ENCODE results near the gene RIT1. TPM values are rescaled to one million over a fixed set of nuclear protein-coding genes. Genes with fewer than 3 reads are reported as not detected.

RIT1 gene, protein sequence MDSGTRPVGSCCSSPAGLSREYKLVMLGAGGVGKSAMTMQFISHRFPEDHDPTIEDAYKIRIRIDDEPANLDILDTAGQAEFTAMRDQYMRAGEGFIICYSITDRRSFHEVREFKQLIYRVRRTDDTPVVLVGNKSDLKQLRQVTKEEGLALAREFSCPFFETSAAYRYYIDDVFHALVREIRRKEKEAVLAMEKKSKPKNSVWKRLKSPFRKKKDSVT
- total RNA-seq (2014; rRNA removed; shearing (Covaris generic)), result 22.6 and 43.9 TPM in 2 replicates

DNA sequence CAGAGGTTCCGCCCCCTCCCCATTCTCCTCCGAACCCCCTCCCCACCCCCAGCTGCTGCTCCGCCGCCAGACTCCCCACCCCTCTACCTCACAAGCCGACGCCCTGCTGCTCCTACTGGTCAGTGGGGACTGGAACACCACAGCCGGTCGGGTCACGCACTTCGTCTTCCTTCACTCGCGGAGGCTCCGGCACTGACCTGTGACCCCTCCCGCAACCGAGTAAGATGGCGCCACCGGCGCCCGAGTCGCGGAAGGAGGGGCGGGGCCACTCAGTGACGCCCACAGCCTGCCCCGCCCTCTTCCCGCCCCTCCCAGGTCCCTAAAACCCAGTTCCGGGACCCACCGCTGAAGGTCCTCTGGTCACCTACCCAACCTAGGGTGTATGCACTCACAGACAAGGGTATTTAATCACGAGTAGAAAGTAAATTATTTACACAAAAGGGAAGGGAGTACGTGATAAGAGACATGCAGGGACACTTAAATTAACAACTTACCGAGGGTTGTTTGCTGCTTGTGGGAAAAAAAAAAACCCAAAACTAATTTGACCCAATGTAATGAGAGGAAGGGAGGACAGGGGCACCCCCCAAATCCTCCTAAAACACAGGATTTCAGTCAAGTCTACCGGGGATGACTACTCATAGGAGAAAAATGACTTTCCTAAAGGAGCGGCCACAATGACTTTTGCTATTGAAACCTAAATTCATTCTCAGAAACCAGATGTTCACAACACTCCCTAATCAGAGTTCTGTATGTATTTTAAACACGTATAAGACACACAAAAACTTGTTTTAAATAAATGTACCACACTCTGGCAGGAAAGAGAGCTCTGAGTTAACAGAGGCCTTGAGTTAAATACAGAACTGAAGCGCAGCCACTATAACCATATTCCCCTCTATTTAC is at the start of gene RIT1:
RIT1 (minus strand) TSS at position 194 of the 900 bp plus-strand sequence. CDS start 588 bp downstream, outside the sequence.
- in situ Hi-C loops (cut with HindIII; ENCODE audit: low sequenced_read_pairs), result no loop called here
- peak; percentile 79 for DNase-seq (ENCODE audit: low spot score)

GRCh38 chr1:155960081-155960745 is 49.1 kb upstream of the RIT1 start:
- in situ Hi-C loops (cut with HindIII; ENCODE audit: low sequenced_read_pairs), result no loop called here
- no peak for DNase-seq (ENCODE audit: low spot score)

DNA sequence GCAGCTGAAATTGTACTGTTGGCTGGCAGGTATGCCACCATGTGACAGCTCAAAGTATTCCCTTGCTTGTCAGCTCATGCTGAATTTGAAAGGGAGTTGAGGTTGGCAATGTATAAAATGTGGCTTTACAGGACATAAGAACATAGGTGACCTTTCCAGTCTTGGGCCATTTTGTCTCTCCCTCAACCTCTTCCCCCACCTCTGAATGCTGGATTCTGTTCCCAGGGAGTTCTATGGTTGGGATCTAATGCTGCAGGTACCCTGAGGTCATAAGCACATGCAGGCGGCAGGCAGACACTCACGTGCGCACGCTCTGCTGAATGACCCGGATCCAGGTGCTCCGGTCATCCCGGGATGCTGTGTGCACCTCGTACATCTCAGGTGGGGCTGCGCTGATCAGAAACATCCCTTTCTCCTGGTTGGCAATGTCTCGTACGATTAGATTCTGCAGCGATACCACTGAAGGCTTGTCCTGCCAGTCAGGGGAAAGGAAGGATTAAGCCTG is 46.3 kb upstream of the RIT1 start:
- in situ Hi-C loops (cut with HindIII; ENCODE audit: low sequenced_read_pairs), result no loop called here
- no peak for DNase-seq (ENCODE audit: low spot score)

- in situ Hi-C loops (cut with HindIII; ENCODE audit: low sequenced_read_pairs), result no loop called here
- no peak for DNase-seq (ENCODE audit: low spot score)
Observed at GRCh38 chr1:155954645-155955044, 43.5 kb upstream of the RIT1 start.

DNA sequence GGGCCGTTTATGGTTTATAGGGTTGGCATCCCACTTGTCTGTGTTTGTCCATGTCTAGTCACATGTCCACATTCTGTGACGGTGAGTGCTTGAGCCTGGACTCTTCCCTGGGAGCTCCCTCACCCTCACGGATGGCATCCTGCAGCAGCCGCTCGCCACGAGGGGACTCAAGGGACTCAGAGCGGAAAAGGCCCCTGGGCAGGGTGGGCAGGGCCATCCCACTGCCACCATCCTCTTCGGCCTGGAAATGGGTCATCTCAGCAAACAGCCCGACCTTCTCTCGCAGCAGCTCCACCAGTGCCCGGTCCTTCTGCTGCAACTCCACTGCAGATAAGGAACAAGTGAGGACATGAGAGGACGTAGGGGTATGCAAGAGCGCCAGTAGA is 41.3 kb upstream of the RIT1 start:
- DNase-seq (ENCODE audit: low spot score), result no peak
- in situ Hi-C loops (cut with HindIII; ENCODE audit: low sequenced_read_pairs), result no loop called here

DNA sequence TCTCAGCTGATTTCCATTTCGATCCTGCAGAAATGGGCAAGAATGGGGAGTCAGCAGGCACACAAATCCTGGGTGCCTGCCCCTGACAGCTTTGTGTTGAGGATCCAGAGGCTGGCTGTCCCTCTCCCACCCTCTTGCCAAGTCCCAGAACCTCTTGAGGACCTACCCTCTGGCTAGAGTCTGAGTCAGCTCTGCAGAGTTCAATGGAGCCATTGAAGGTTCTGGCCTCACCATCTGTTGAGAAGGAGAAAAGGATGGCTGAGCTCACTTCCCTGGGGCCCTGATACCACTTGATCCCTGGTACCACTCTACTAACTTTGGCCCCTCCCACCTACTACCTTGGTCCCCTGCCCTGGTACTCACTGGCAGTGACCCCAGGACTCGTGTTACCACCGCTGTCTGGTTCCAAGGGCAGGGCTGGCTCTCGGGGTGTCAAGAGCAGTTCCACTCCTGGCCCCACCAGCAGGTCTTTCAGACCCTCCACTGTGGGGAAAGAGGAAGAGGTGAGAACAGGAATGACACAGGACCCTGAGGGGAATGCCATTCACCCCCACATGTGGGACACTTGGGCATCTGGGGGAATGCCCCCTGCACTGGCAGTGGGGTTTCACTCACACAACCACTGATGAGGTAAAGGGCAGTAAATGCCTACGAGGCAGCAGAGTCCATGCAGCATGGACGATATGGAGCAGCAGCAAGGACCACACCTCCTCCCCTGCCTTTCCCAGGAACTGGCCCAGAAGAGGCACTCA is 40.8 kb upstream of the RIT1 start:
- in situ Hi-C loops (cut with HindIII; ENCODE audit: low sequenced_read_pairs), result no loop called here

DNA sequence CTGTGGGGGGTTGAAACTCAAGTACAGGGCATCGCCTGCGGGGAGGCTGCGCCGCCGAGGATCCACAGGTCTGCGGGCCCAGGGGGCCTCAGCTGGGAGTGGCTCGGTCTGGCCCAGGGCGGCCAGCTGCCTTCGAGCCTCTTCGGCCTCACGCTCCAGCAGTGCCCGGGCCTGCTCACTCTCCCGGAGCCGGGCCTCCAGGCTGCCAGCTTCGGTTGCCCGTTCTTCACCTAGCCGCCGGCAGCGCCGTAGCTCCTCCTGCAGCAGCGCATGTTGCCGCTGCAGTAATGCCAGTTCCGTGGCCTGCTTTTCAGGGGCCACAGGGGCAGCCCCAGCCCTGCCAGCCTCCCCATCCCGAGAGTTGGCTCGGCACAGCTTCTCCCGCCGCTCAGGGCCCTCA is 39.7 kb upstream of the RIT1 start:
- no peak for DNase-seq (ENCODE audit: low spot score)
- in situ Hi-C loops (cut with HindIII; ENCODE audit: low sequenced_read_pairs), result no loop called here

More for the DNA sequence above, 40.8 kb upstream of the RIT1 start:
- no peak for DNase-seq (ENCODE audit: low spot score)

- in situ Hi-C loops (cut with HindIII; ENCODE audit: low sequenced_read_pairs), result loop anchor here (10.0 kb wide), 1 partner anchor 187 kb away; no protein-coding TSS in a partner anchor
- no peak for DNase-seq (ENCODE audit: low spot score)
Observed at GRCh38 chr1:155947741-155948140, 36.6 kb upstream of the RIT1 start.

DNA sequence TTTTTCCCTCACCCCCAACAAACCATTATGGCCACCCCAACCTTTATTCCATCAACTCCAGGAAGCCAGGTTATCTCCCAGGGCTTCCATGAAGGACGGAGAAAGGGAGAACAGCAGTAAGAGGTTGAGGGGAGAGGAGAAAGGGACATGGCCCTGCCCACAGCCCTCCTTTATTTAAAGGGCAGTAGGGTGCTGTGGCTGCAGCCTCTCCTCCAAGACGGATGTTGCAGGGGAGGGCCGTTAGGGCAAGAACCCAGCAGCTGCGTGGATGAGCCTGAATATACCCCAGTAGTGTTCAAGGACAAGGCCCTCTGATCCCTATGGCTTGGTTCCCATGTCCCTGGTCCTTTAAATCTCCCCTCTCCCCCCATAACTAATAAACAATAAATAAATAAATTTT is 36.1 kb upstream of the RIT1 start:
- DNase-seq (ENCODE audit: low spot score), result no peak
- in situ Hi-C loops (cut with HindIII; ENCODE audit: low sequenced_read_pairs), result loop anchor here (10.0 kb wide), 1 partner anchor 188 kb away; no protein-coding TSS in a partner anchor

DNA sequence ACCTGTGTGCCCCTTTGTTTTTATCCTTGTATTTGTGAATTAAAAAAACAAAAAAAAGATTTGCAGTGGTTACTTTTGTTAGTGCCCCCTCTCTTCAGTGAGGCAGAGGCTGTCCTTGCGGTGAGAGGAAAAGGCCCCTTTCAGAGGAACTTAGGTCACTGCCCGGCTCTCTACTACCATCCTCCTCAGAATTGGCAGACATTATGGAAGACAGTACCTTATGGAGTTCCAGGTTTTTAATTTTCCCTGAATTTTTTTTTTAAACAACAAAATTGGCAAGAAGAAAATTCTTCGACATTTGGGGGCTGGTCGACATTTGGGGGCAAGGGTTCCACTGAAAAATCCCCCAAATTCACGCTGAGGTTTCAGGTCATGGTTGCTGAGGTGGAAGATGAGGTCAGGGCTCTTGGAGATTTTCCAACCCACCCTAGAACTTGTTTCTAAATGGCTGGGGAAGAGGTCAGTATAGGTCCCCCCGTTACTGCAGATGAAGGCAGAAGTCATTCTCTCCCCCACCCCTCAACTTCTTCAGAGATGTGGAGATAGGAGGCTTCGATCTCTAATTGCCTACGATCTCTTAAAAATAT is 35.6 kb upstream of the RIT1 start:
- no peak for DNase-seq (ENCODE audit: low spot score)
- in situ Hi-C loops (cut with HindIII; ENCODE audit: low sequenced_read_pairs), result loop anchor here (10.0 kb wide), 1 partner anchor 188 kb away; no protein-coding TSS in a partner anchor

DNA sequence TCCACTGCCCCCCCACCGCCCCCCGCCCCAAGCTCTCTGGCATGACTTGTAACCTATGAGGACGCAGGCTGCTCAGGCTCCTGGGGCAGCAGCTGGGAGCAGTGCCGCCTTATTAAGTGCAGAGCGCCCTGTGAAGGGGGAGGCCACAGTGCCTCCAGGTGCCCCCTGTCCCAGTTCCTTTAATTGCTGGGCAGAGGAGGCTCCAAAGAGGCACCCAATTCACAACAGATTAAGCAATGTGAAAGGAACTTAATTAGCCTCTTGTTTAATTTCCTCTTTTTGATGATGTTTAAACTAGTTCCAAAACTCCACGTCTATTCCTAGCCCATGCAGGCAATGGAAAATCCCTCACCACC is 33.3 kb upstream of the RIT1 start:
- in situ Hi-C loops (cut with HindIII; ENCODE audit: low sequenced_read_pairs), result loop anchor here (10.0 kb wide), 1 partner anchor 190 kb away; no protein-coding TSS in a partner anchor
- DNase-seq (ENCODE audit: low spot score), result no peak

DNA sequence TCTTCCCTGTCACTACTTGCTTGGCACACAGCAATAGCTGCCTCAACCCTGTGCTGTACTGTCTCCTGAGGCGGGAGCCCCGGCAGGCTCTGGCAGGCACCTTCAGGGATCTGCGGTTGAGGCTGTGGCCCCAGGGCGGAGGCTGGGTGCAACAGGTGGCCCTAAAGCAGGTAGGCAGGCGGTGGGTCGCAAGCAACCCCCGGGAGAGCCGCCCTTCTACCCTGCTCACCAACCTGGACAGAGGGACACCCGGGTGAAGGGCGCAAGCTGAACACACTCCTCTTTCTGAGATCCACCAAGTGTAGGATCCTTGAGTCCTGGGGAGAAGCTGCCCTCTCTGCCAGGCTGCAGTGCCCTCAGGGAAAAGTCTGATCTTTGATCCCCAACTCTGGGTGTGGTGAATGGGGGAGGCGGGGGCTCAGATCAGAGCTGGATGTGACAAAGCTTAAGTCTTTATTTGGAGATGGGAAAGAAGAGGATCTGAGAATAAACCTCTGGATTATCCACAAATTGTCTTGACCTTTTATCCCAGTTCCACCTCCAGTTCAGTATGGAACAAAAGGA is 31.5 kb upstream of the RIT1 start:
- no peak for DNase-seq (ENCODE audit: low spot score)
- in situ Hi-C loops (cut with HindIII; ENCODE audit: low sequenced_read_pairs), result loop anchor here (10.0 kb wide), 1 partner anchor 192 kb away; no protein-coding TSS in a partner anchor

DNA sequence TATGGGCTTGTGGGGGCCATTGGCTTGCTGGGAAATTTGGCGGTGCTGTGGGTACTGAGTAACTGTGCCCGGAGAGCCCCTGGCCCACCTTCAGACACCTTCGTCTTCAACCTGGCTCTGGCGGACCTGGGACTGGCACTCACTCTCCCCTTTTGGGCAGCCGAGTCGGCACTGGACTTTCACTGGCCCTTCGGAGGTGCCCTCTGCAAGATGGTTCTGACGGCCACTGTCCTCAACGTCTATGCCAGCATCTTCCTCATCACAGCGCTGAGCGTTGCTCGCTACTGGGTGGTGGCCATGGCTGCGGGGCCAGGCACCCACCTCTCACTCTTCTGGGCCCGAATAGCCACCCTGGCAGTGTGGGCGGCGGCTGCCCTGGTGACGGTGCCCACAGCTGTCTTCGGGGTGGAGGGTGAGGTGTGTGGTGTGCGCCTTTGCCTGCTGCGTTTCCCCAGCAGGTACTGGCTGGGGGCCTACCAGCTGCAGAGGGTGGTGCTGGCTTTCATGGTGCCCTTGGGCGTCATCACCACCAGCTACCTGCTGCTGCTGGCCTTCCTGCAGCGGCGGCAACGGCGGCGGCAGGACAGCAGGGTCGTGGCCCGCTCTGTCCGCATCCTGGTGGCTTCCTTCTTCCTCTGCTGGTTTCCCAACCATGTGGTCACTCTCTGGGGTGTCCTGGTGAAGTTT is 30.8 kb upstream of the RIT1 start:
- in situ Hi-C loops (cut with HindIII; ENCODE audit: low sequenced_read_pairs), result loop anchor here (10.0 kb wide), 1 partner anchor 193 kb away; no protein-coding TSS in a partner anchor
- no peak for DNase-seq (ENCODE audit: low spot score)

DNA sequence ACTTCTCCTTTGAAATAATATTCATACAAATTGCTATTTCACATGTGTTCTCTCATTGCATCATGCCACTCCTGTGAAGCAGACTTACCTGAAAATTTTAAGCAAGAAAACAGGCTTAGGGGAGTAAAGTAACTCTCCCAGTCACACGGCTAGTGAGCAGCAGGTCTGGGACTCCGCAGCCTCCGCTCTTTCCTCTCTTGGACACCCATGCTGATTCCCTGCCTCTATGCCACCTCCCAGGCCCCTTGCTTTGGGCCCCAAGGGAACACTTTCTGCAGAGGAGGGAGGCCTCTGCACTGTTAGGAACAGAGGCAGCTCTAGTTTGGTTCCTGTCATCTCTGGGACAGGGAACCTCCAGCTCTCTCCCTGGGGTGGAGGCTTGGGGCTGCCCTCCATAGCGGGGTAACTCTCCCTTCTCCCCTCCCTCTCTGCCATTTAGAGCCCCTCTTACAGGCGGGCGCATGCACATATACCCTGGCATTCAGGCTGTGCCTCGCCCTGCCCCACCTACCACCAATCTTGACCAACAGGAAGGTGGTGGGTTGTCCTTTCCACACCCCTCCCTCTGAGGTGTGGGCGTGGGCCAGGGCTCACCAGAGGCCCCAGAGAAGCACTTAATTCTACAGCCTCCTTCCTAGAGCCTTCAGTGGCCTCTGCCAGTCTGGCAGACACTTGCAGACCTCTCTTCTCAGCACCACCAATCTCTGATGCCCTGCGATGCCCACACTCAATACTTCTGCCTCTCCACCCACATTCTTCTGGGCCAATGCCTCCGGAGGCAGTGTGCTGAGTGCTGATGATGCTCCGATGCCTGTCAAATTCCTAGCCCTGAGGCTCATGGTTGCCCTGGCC is 30.1 kb upstream of the RIT1 start, which contains the start of gene RXFP4:
RXFP4 (plus strand) TSS at position 646 of the 852 bp plus-strand sequence; CDS start at position 718, 72 bp downstream.
- in situ Hi-C loops (cut with HindIII; ENCODE audit: low sequenced_read_pairs), result loop anchor here (10.0 kb wide), 1 partner anchor 194 kb away; no protein-coding TSS in a partner anchor
- DNase-seq (ENCODE audit: low spot score), result peak; percentile 36

GRCh38 chr1:155940482-155940992 is 29.4 kb upstream of the RIT1 start:
- in situ Hi-C loops (cut with HindIII; ENCODE audit: low sequenced_read_pairs), result loop anchor here (10.0 kb wide), 1 partner anchor 194 kb away; no protein-coding TSS in a partner anchor

GRCh38 chr1:155938220-155938627 is 27.1 kb upstream of the RIT1 start:
- in situ Hi-C loops (cut with HindIII; ENCODE audit: low sequenced_read_pairs), result no loop called here
- DNase-seq (ENCODE audit: low spot score), result peak; percentile 90

More at GRCh38 chr1:155940482-155940992, 29.4 kb upstream of the RIT1 start:
- peak; percentile 67 for DNase-seq (ENCODE audit: low spot score)

Measured in G401 (cell line).